HUES64 (cell line): ENCODE measurements around the gene ZMIZ1.

Experiments
- H3K27ac ChIP-seq: 2 replicates; pipeline ENCODE4 v1.7.0; 2013; ENCODE audit warnings: low read depth, low read length, inconsistent platforms
- H3K27me3 ChIP-seq: 2 replicates; pipeline ENCODE4 v1.6.1; 2013; ENCODE audit warnings: mild to moderate bottlenecking, low read length; ENCODE audit not compliant: insufficient read depth
- H3K36me3 ChIP-seq: 2 replicates; pipeline ENCODE4 v1.6.1; 2013; ENCODE audit warnings: mild to moderate bottlenecking, low read length; ENCODE audit not compliant: insufficient read depth
- H3K4me1 ChIP-seq: 2 replicates; pipeline ENCODE4 v1.6.1; 2013; ENCODE audit warnings: mild to moderate bottlenecking, low read length, moderate library complexity; ENCODE audit not compliant: insufficient read depth
- H3K4me3 ChIP-seq: 2 replicates; pipeline ENCODE4 v1.5.1; 2013; ENCODE audit warnings: mild to moderate bottlenecking, low read length, moderate library complexity
- H3K9ac ChIP-seq: 2 replicates; pipeline ENCODE4 v1.6.1; 2013; ENCODE audit warnings: mild to moderate bottlenecking, low read depth, low read length
- H3K9me3 ChIP-seq: 2 replicates; pipeline ENCODE4 v1.6.1; 2013; ENCODE audit warnings: low read depth, low read length; ENCODE audit not compliant: insufficient read depth
- WGBS: fragments of 150-250, 120-280 bp; methylation state at CpG from one replicate; pipeline ENCODE4 v1.1.7; 2013; ENCODE audit warnings: missing lambda C conversion rate; 5-methylcytosine and 5-hydroxymethylcytosine counted together

The ZMIZ1 gene

GRCh38 chr10:79166741-79167140, 98.0 kb downstream of the ZMIZ1 start:
- H3K9me3 ChIP-seq: no peaks in the 10 kb centered on the region

GRCh38 chr10:79167537-79167936, 98.8 kb downstream of the ZMIZ1 start:
- Histone ChIP-seq H3K4me3 (no peak overlapping the region), H3K27ac (no peak overlapping the region), H3K27me3 (no peaks in the 10 kb centered on the region), H3K9me3 (no peaks in the 10 kb centered on the region), H3K36me3 (peaks cover 23% of the 10 kb centered on the region), H3K4me1 (no peaks in the 10 kb centered on the region), H3K9ac (no peak overlapping the region)
- WGBS: 88% methylated on average over 8 of the region's 8 CpGs

More at GRCh38 chr10:79166741-79167140, 98.0 kb downstream of the ZMIZ1 start:
- 96% methylated on average over 10 of the region's 10 CpGs for WGBS
- H3K27ac ChIP-seq: no peak overlapping the region
- H3K4me1 ChIP-seq: no peaks in the 10 kb centered on the region
- no peak overlapping the region for H3K4me3 ChIP-seq
- H3K36me3 ChIP-seq: peaks cover 19% of the 10 kb centered on the region
- H3K27me3 ChIP-seq: no peaks in the 10 kb centered on the region
- H3K9ac ChIP-seq: no peak overlapping the region

DNA sequence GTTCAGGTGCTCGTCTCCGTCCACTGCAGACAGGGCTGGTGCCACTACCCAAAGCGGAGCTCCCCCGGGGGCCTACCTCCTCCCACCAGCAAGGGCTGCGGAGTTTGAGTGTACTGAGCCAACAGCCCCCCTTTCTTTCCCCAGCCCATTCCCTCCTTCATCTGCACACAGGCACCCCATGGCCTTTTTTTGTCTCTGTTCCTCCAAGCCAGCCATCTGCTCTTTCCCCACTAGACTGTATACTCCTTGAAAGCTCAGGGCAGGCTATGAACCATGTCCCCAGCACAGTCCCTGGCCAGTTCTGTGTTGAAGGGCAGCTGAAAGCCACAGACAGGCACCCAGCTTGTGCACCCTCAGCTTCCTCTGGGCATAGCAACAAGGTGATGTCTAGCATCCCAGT, 99.4 kb downstream of the ZMIZ1 start:
- H3K4me3 ChIP-seq: no peak overlapping the region
- H3K4me1 ChIP-seq: no peaks in the 10 kb centered on the region

DNA sequence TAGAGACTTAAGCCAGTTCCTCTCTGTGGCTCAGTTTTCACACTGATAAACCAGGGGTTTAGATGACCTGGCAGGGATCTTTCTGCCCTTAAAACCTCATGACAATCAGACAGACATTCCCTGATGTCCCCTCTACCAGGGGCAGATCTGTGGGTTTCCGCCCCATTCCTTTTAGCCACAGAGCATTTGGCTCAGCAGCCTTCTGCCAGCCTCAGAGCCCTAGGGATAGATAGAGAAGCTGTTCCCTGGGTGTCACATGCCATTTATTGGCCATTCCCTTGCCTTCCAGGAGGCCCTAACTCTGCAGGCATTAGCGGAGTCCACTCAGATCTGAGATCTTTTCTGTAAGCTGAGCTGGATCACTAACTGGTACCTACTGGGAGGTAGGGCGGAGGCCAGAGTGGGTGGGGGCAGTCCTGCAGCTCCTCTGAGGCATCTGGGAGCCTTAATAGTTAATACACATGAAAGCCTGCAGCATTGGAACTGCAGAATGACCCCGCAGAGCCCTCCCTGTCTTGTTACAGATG, 101.5 kb downstream of the ZMIZ1 start:
- no peaks in the 10 kb centered on the region for H3K27me3 ChIP-seq
- H3K4me1 ChIP-seq: no peaks in the 10 kb centered on the region
- no peak overlapping the region for H3K27ac ChIP-seq
- no peaks in the 10 kb centered on the region for H3K9me3 ChIP-seq
- H3K9ac ChIP-seq: no peak overlapping the region
- H3K36me3 ChIP-seq: peaks cover 25% of the 10 kb centered on the region
- no peak overlapping the region for H3K4me3 ChIP-seq
- WGBS: 92% methylated on average over 4 of the region's 4 CpGs

More for the DNA sequence above, 99.4 kb downstream of the ZMIZ1 start:
- H3K9me3 ChIP-seq: no peaks in the 10 kb centered on the region
- 94% methylated on average over 5 of the region's 5 CpGs for WGBS
- H3K27ac ChIP-seq: no peak overlapping the region
- peaks cover 22% of the 10 kb centered on the region for H3K36me3 ChIP-seq
- H3K9ac ChIP-seq: no peak overlapping the region
- H3K27me3 ChIP-seq: no peaks in the 10 kb centered on the region

DNA sequence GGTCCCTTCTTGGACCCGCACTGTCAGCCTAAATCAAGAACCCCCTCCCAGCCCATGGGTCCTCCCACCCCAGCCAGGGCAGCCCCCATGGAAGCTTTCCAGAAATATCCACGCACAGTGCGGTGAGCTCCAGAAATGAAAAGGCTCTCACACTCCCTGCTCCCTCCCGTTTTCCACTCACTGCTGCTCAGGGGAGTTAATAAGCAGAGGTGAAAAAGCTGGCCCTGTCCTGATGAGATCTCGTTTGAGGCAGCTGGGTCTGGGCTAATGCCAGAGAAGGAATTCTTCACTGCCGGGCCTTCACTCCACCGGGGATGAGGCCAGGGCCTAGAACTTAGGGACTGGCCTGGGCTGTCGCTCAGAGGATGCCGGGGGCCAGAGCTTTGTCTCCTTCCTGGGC, 102.2 kb downstream of the ZMIZ1 start:
- 97% methylated on average over 9 of the region's 9 CpGs for WGBS
- no peak overlapping the region for H3K9ac ChIP-seq
- peaks cover 25% of the 10 kb centered on the region for H3K36me3 ChIP-seq
- no peak overlapping the region for H3K27ac ChIP-seq
- no peaks in the 10 kb centered on the region for H3K27me3 ChIP-seq
- H3K4me1 ChIP-seq: no peaks in the 10 kb centered on the region
- H3K9me3 ChIP-seq: no peaks in the 10 kb centered on the region
- H3K4me3 ChIP-seq: no peak overlapping the region

DNA sequence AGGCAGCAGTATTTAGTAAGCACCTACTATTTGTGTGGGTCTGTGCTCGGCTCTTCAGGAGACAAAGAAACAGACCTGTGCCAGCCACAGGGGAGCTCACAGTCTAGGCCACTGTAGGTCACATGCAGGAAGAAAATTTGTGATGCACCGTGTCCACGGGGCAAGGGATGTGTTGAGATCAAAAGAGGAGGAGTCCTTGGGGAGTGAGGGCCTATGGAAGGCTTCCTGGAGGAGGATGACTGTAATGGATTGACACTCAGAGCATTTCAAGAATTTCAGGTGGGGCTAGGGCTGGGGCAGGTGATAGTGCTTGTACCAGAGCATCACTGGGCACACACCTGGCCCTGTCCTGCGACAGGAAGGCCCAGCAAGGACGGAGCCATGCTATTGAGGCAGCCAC, 102.7 kb downstream of the ZMIZ1 start:
- H3K36me3 ChIP-seq: peaks cover 24% of the 10 kb centered on the region
- no peaks in the 10 kb centered on the region; the same call in 1 of the 2 replicates for H3K4me1 ChIP-seq
- H3K27ac ChIP-seq: no peak overlapping the region
- H3K9me3 ChIP-seq: no peaks in the 10 kb centered on the region
- H3K4me3 ChIP-seq: no peak overlapping the region
- 94% methylated on average over 5 of the region's 5 CpGs for WGBS
- H3K9ac ChIP-seq: no peak overlapping the region
- H3K27me3 ChIP-seq: no peaks in the 10 kb centered on the region

DNA sequence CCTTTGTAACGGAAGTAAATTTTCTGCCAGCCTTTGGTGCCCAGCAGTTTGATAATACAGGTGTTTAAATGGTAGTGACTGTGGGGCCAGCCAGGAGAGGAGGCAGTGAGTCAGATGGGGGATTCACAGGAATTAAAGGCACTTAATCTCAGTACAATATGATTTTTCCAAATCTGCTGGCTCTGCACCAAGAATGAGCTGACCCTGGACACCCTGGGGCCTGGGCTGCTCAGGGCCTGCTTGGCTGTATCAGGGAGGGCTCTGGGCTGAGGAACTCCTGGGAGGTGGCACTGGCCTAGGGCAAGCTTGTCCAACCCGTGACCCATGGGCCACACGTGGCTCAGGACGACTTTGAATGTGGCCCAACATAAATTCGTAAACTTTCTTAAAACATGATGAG, 104.1 kb downstream of the ZMIZ1 start:
- H3K27ac ChIP-seq: no peak overlapping the region
- no peak overlapping the region for H3K9ac ChIP-seq
- H3K9me3 ChIP-seq: no peaks in the 10 kb centered on the region
- no peak overlapping the region for H3K4me3 ChIP-seq
- peaks cover 2% of the 10 kb centered on the region for H3K4me1 ChIP-seq
- H3K36me3 ChIP-seq: peaks cover 17% of the 10 kb centered on the region; the same call in 1 of the 2 replicates
- 96% methylated on average over 5 of the region's 5 CpGs for WGBS
- H3K27me3 ChIP-seq: no peaks in the 10 kb centered on the region

DNA sequence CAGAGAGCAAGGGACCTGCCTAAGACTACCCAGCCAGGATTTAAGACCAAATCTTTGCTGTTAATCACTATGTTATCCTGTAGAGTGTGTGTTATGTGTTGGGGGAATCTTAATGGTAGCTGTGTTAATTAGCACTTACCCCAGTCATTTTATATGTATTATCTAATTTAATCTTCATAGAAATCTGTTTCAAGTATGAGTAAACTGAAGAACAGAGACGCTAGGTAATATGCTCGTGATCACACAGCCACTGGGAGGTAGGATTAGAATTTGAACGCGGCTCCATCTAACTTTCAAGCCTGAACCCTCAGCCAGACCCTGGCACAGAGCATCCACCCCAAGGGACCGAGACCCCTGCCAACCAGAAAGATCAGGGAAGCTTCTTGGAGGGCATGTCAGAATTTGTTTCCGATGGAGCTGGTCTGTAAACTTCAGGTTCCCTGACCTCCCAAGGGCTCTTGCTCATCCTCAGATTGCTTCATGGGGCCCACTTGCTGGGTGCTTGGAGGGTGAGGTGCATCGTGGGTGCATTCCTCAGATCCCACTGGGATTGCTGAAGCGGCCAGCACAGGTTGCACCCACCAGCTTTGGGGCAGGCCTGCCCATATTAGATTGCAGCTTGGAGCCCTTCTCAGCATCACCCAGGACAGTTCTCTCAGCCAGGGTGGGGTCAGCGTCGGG, 105.0 kb downstream of the ZMIZ1 start:
- H3K27ac ChIP-seq: no peak overlapping the region
- H3K27me3 ChIP-seq: no peaks in the 10 kb centered on the region
- H3K36me3 ChIP-seq: peaks cover 17% of the 10 kb centered on the region; the same call in 1 of the 2 replicates
- H3K9me3 ChIP-seq: no peaks in the 10 kb centered on the region
- 96% methylated on average over 10 of the region's 10 CpGs for WGBS
- H3K4me3 ChIP-seq: no peak overlapping the region
- peaks cover 11% of the 10 kb centered on the region for H3K4me1 ChIP-seq
- no peak overlapping the region for H3K9ac ChIP-seq

- Histone ChIP-seq H3K9ac (no peak overlapping the region), H3K27ac (no peak overlapping the region), H3K27me3 (no peaks in the 10 kb centered on the region), H3K9me3 (no peaks in the 10 kb centered on the region), H3K36me3 (peaks cover 10% of the 10 kb centered on the region; the same call in 1 of the 2 replicates), H3K4me3 (no peak overlapping the region), H3K4me1 (peaks cover 22% of the 10 kb centered on the region)
- 91% methylated on average over 10 of the region's 10 CpGs for WGBS
These were observed 107.3 kb downstream of the ZMIZ1 start for GRCh38 chr10:79176052-79176501.

DNA sequence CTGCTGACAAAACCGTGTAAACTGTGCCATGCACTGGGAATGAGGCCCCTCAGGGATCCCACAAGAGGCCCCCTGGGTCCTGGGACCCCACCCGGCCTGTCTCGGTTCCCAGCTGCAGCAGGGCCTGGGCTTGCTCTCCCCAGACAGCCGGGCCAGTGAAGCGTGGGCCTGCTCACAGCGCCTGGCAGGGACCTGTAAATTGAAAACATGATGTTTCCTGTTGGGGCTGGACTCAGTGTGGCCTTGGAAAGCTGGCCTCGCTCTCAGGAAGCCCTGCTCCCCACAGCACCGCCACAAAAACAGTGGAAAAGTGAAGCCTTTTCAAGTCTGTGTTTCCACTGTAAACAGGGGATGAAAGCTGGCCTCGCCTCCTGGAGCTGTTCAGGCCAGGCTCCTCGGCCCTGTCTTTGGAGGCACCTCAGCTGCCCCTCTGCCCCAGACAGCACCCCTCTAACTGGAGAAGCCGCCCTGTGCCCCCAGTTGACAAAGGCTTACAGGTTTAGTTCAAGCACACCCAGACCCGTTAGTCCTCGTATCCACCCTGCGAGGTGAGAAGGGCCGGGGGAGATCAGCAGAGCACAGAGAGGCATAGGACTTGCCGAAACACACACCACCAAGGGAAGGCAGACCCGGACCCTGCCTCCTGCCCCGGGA, 108.3 kb downstream of the ZMIZ1 start:
- H3K27ac ChIP-seq: peak overlapping the region; percentile 13; the same call in 1 of the 2 replicates
- H3K9me3 ChIP-seq: no peaks in the 10 kb centered on the region
- H3K4me3 ChIP-seq: no peak overlapping the region
- H3K9ac ChIP-seq: no peak overlapping the region
- H3K4me1 ChIP-seq: peaks cover 22% of the 10 kb centered on the region
- WGBS: 82% methylated on average over 18 of the region's 18 CpGs
- no peaks in the 10 kb centered on the region for H3K27me3 ChIP-seq
- peaks cover 5% of the 10 kb centered on the region; the same call in 1 of the 2 replicates for H3K36me3 ChIP-seq

GRCh38 chr10:79178070-79178576, 109.4 kb downstream of the ZMIZ1 start:
- Histone ChIP-seq H3K36me3 (peaks cover 4% of the 10 kb centered on the region), H3K27ac (no peak overlapping the region), H3K9ac (no peak overlapping the region), H3K4me1 (peaks cover 22% of the 10 kb centered on the region), H3K27me3 (no peaks in the 10 kb centered on the region), H3K9me3 (no peaks in the 10 kb centered on the region), H3K4me3 (no peak overlapping the region)
- 87% methylated on average over 8 of the region's 8 CpGs for WGBS
